ENCODE results near the gene STK32B.

Gene STK32B

GRCh38 chr4:5370286-5370685, 319.0 kb downstream of the STK32B start:
- DNase-seq = no peak

- no peak for DNase-seq
These were observed 320.3 kb downstream of the STK32B start for GRCh38 chr4:5371415-5372190.

- no peak for DNase-seq
These were observed 320.9 kb downstream of the STK32B start for GRCh38 chr4:5372198-5372597.

- DNase-seq = no peak
These were observed 322.0 kb downstream of the STK32B start for GRCh38 chr4:5373327-5373726.

GRCh38 chr4:5374592-5374991, 323.3 kb downstream of the STK32B start:
- no peak for DNase-seq

GRCh38 chr4:5374994-5375393, 323.7 kb downstream of the STK32B start:
- no peak for DNase-seq

GRCh38 chr4:5376015-5376414, 324.7 kb downstream of the STK32B start:
- DNase-seq = no peak

- DNase-seq = no peak
These were observed 326.7 kb downstream of the STK32B start for GRCh38 chr4:5378002-5378401.

GRCh38 chr4:5379895-5380294, 328.6 kb downstream of the STK32B start:
- DNase-seq = no peak

GRCh38 chr4:5381961-5382441, 330.7 kb downstream of the STK32B start:
- DNase-seq = no peak

GRCh38 chr4:5383191-5383980, 332.1 kb downstream of the STK32B start:
- no peak for DNase-seq

GRCh38 chr4:5385741-5386311, 334.5 kb downstream of the STK32B start:
- no peak for DNase-seq

GRCh38 chr4:5386921-5387320, 335.6 kb downstream of the STK32B start:
- no peak for DNase-seq

- DNase-seq = no peak
These were observed 336.2 kb downstream of the STK32B start for GRCh38 chr4:5387457-5387856.

GRCh38 chr4:5389756-5390310, 338.6 kb downstream of the STK32B start:
- no peak for DNase-seq

- no peak for DNase-seq
These were observed 340.2 kb downstream of the STK32B start for GRCh38 chr4:5391492-5391891.

- no peak for DNase-seq
These were observed 342.7 kb downstream of the STK32B start for GRCh38 chr4:5393911-5394513.

GRCh38 chr4:5395781-5396180, 344.5 kb downstream of the STK32B start:
- no peak for DNase-seq

GRCh38 chr4:5398056-5398455, 346.8 kb downstream of the STK32B start:
- no peak for DNase-seq

GRCh38 chr4:5399124-5399523, 347.8 kb downstream of the STK32B start:
- no peak for DNase-seq

GRCh38 chr4:5399790-5400421, 348.6 kb downstream of the STK32B start:
- DNase-seq = no peak

GRCh38 chr4:5403746-5404497, 352.6 kb downstream of the STK32B start:
- no peak for DNase-seq
